ENCODE results near the gene RPUSD1. TPM values are rescaled to one million over a fixed set of nuclear protein-coding genes. Genes with fewer than 3 reads are reported as not detected.

Gene RPUSD1
- total RNA-seq, 1 donor from 2014 or later, result 14.2 TPM

- intact Hi-C loops (cut with DNase I), result loop anchor here (10.0 kb wide), 1 partner anchor 238 kb away; no protein-coding TSS in a partner anchor
- H3K27ac ChIP-seq, result no peak overlapping the region
- peaks cover 61% of the 10 kb centered on the region for H3K27me3 ChIP-seq
- TF ChIP-seq, protein P1, sequence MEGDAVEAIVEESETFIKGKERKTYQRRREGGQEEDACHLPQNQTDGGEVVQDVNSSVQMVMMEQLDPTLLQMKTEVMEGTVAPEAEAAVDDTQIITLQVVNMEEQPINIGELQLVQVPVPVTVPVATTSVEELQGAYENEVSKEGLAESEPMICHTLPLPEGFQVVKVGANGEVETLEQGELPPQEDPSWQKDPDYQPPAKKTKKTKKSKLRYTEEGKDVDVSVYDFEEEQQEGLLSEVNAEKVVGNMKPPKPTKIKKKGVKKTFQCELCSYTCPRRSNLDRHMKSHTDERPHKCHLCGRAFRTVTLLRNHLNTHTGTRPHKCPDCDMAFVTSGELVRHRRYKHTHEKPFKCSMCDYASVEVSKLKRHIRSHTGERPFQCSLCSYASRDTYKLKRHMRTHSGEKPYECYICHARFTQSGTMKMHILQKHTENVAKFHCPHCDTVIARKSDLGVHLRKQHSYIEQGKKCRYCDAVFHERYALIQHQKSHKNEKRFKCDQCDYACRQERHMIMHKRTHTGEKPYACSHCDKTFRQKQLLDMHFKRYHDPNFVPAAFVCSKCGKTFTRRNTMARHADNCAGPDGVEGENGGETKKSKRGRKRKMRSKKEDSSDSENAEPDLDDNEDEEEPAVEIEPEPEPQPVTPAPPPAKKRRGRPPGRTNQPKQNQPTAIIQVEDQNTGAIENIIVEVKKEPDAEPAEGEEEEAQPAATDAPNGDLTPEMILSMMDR (IDR thresholded peaks at IDR 0.05), result no peak
- H3K9me3 ChIP-seq, result no peaks in the 10 kb centered on the region
- DNase-seq (no peak), ATAC-seq (no peak)
- no peak overlapping the region for H3K4me3 ChIP-seq
- H3K36me3 ChIP-seq, result no peaks in the 10 kb centered on the region
- H3K4me1 ChIP-seq, result no peaks in the 10 kb centered on the region
Observed at GRCh38 chr16:817001-817906, 29.1 kb upstream of the RPUSD1 start.

DNA sequence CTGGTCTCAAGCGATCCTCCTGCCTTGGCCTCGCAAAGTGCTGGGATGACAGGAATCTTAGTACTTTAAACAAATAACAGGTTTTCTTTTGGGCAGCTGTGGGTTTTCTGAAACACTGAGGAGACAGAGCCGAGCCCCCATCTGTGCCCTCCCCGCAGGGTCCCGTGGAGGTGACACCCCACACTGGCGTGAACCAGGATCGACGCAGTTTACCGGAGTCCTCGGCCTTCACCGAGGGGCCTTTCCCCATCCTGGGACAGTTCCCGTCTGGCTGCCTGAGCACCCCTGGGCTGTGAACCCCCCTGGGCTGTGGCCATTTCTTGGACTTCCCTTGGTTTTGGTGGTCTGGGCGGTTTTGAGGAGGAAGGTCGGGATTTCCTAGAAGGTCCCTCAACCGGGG, 27.7 kb upstream of the RPUSD1 start:
- no peak for DNase-seq
- Histone ChIP-seq H3K9me3 (no peaks in the 10 kb centered on the region), H3K27me3 (peaks cover 66% of the 10 kb centered on the region), H3K4me1 (no peaks in the 10 kb centered on the region), H3K36me3 (no peaks in the 10 kb centered on the region), H3K27ac (no peak overlapping the region), H3K4me3 (no peak overlapping the region)
- intact Hi-C loops (cut with DNase I), result loop anchor here (10.0 kb wide), 1 partner anchor 239 kb away; no protein-coding TSS in a partner anchor
- no peak for ATAC-seq
- TF ChIP-seq, protein P1 (IDR thresholded peaks at IDR 0.05), result no peak

DNA sequence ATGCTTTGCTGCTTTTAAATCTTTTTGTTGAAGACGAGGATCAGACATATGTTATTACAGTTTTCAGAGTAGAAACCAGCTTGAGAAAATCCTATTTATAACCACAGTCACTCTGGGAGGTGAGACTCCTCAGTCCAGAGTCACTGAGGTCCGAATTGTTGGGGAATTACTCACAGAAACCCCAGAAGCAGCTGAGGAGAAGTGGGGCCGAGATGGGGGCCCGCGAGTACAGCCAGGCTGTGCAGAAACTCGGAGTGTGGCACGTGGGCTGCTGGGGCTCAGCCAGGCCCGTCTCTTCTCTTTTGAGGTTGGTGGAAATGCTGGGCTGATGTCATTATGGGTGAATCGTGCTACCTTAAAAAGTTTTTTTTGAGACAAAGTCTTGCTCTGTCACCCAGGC, 26.8 kb upstream of the RPUSD1 start:
- Histone ChIP-seq H3K9me3 (no peaks in the 10 kb centered on the region), H3K27me3 (peaks cover 66% of the 10 kb centered on the region), H3K36me3 (no peaks in the 10 kb centered on the region), H3K27ac (no peak overlapping the region), H3K4me1 (no peaks in the 10 kb centered on the region), H3K4me3 (no peak overlapping the region)
- TF ChIP-seq, protein P1 (IDR thresholded peaks at IDR 0.05), result no peak
- ATAC-seq (no peak), DNase-seq (no peak)
- intact Hi-C loops (cut with DNase I), result loop anchor here (10.0 kb wide), 1 partner anchor 240 kb away; no protein-coding TSS in a partner anchor

- Histone ChIP-seq H3K27me3 (peaks cover 63% of the 10 kb centered on the region), H3K4me1 (no peaks in the 10 kb centered on the region), H3K4me3 (no peak overlapping the region), H3K9me3 (no peaks in the 10 kb centered on the region), H3K36me3 (no peaks in the 10 kb centered on the region), H3K27ac (no peak overlapping the region)
- TF ChIP-seq, protein P1 (IDR thresholded peaks at IDR 0.05), result no peak
- intact Hi-C loops (cut with DNase I), result loop anchor here (10.0 kb wide), 1 partner anchor 241 kb away; no protein-coding TSS in a partner anchor
- DNase-seq (no peak), ATAC-seq (no peak)
Observed at GRCh38 chr16:813916-814412, 25.8 kb upstream of the RPUSD1 start.

GRCh38 chr16:813204-813915, 25.2 kb upstream of the RPUSD1 start:
- no peak overlapping the region for H3K4me3 ChIP-seq
- intact Hi-C loops (cut with DNase I), result loop anchor here (10.0 kb wide), 1 partner anchor 241 kb away; no protein-coding TSS in a partner anchor

More at GRCh38 chr16:813204-813915, 25.2 kb upstream of the RPUSD1 start:
- ATAC-seq, result peak; percentile 77
- TF ChIP-seq, protein P1 (IDR thresholded peaks at IDR 0.05), result peak; percentile 43
- Histone ChIP-seq H3K9me3 (no peaks in the 10 kb centered on the region), H3K36me3 (no peaks in the 10 kb centered on the region), H3K4me1 (no peaks in the 10 kb centered on the region), H3K27me3 (peaks cover 61% of the 10 kb centered on the region), H3K27ac (no peak overlapping the region)
- DNase-seq, result no peak
